ENCODE results near the gene RNF150.

RNF150 gene

GRCh38 chr4:141154725-141155124 lies 21.5 kb upstream of the RNF150 start:
- CTCF ChIA-PET = interaction anchor here (1.0 to 1.3 kb wide), 5 partner anchors 9 to 557 kb away, joined by 3 to 4 read pairs (median 3); no protein-coding TSS in a partner anchor
- no peak for TF ChIP-seq CTCF (IDR thresholded peaks at IDR 0.05; ENCODE audit: insufficient read depth, low read length, missing control alignments)
- no peak overlapping the region for H3K4me3 ChIP-seq (ENCODE audit: low read depth, low read length)
- POLR2A ChIA-PET = no interaction called here
- no peak for DNase-seq (ENCODE audit: low read depth, low spot score)

- no peak for TF ChIP-seq CTCF (IDR thresholded peaks at IDR 0.05; ENCODE audit: insufficient read depth, low read length, missing control alignments)
- DNase-seq (ENCODE audit: low read depth, low spot score) = no peak
- no peak overlapping the region for H3K4me3 ChIP-seq (ENCODE audit: low read depth, low read length)
- CTCF ChIA-PET = interaction anchor here (1.0 to 1.2 kb wide), 3 partner anchors 8 to 558 kb away, joined by 3 to 4 read pairs (median 3); no protein-coding TSS in a partner anchor
- POLR2A ChIA-PET = no interaction called here
Observed at GRCh38 chr4:141153751-141154510, 20.7 kb upstream of the RNF150 start.

- POLR2A ChIA-PET = no interaction called here
- no peak for TF ChIP-seq CTCF (IDR thresholded peaks at IDR 0.05; ENCODE audit: insufficient read depth, low read length, missing control alignments)
- H3K4me3 ChIP-seq (ENCODE audit: low read depth, low read length) = no peak overlapping the region
- CTCF ChIA-PET = interaction anchor here (0.7 to 5.0 kb wide), 2 partner anchors 10 to 1364 kb away, joined by 3 to 32 read pairs; partner anchors contain the start of gene RNF150
- DNase-seq (ENCODE audit: low read depth, low spot score) = no peak
Observed at GRCh38 chr4:141144207-141144606, 10.9 kb upstream of the RNF150 start.

GRCh38 chr4:141142423-141142822 lies 9.2 kb upstream of the RNF150 start:
- CTCF ChIA-PET = interaction anchor here (0.8 to 1.8 kb wide), 2 partner anchors 9 to 284 kb away, joined by 3 to 5 read pairs; no protein-coding TSS in a partner anchor
- no peak for TF ChIP-seq CTCF (IDR thresholded peaks at IDR 0.05; ENCODE audit: insufficient read depth, low read length, missing control alignments)
- DNase-seq (ENCODE audit: low read depth, low spot score) = no peak
- POLR2A ChIA-PET = no interaction called here
- no peak overlapping the region for H3K4me3 ChIP-seq (ENCODE audit: low read depth, low read length)

- POLR2A ChIA-PET = no interaction called here
- CTCF ChIA-PET = interaction anchor here (1.1 to 1.2 kb wide), 3 partner anchors 10 to 287 kb away, joined by 3 read pairs; no protein-coding TSS in a partner anchor
- TF ChIP-seq CTCF (IDR thresholded peaks at IDR 0.05; ENCODE audit: insufficient read depth, low read length, missing control alignments) = no peak
- no peak overlapping the region for H3K4me3 ChIP-seq (ENCODE audit: low read depth, low read length)
- no peak for DNase-seq (ENCODE audit: low read depth, low spot score)
Observed at GRCh38 chr4:141140391-141141200, 7.3 kb upstream of the RNF150 start.

Data from AG04449 (cell line).